ENCODE measurements around the gene KCNH2. TPM values are rescaled to one million over a fixed set of nuclear protein-coding genes. Genes with fewer than 3 reads are reported as not detected.
A peak's percentile ranks its signal among the peaks of the same experiment; 100 is the strongest.

KCNH2 gene
- total RNA-seq, 1 donor from 2014 or later = 3.6 TPM

- no peaks in the 10 kb centered on the region for H3K9me3 ChIP-seq
- no peak for TF ChIP-seq CTCF (IDR thresholded peaks at IDR 0.05)
- no peak for ATAC-seq
- H3K27ac ChIP-seq = no peak overlapping the region
- no peaks in the 10 kb centered on the region for H3K36me3 ChIP-seq
- H3K27me3 ChIP-seq = no peaks in the 10 kb centered on the region
- intact Hi-C loops (cut with DNase I) = no loop called here
- H3K4me1 ChIP-seq = peaks cover 30% of the 10 kb centered on the region
- peak overlapping the region; percentile 16 for H3K4me3 ChIP-seq
- no peak for DNase-seq
These were observed 19.0 kb upstream of the KCNH2 start for GRCh38 chr7:150997075-150997511.

GRCh38 chr7:150996376-150997074 lies 18.4 kb upstream of the KCNH2 start:
- H3K27me3 ChIP-seq = no peaks in the 10 kb centered on the region
- peak overlapping the region; percentile 16 for H3K4me3 ChIP-seq
- H3K9me3 ChIP-seq = no peaks in the 10 kb centered on the region
- intact Hi-C loops (cut with DNase I) = no loop called here
- no peak for DNase-seq
- no peak overlapping the region for H3K27ac ChIP-seq
- peaks cover 32% of the 10 kb centered on the region for H3K4me1 ChIP-seq
- no peaks in the 10 kb centered on the region for H3K36me3 ChIP-seq
- no peak for TF ChIP-seq CTCF (IDR thresholded peaks at IDR 0.05)
- ATAC-seq = no peak

- ATAC-seq (no peak), DNase-seq (no peak)
- H3K36me3 ChIP-seq = no peaks in the 10 kb centered on the region
- no peak for TF ChIP-seq CTCF (IDR thresholded peaks at IDR 0.05)
- peak overlapping the region; percentile 51 for H3K4me3 ChIP-seq
- peaks cover 37% of the 10 kb centered on the region for H3K4me1 ChIP-seq
- peak overlapping the region; percentile 58 for H3K27ac ChIP-seq
- H3K27me3 ChIP-seq = no peaks in the 10 kb centered on the region
- no peaks in the 10 kb centered on the region for H3K9me3 ChIP-seq
- intact Hi-C loops (cut with DNase I) = no loop called here
These were observed 16.9 kb upstream of the KCNH2 start for GRCh38 chr7:150994838-150995510.

- H3K27ac ChIP-seq = peak overlapping the region; percentile 58
- peaks cover 39% of the 10 kb centered on the region for H3K4me1 ChIP-seq
- ATAC-seq (peak; percentile 72), DNase-seq (no peak)
- H3K36me3 ChIP-seq = no peaks in the 10 kb centered on the region
- no peaks in the 10 kb centered on the region for H3K27me3 ChIP-seq
- TF ChIP-seq CTCF (IDR thresholded peaks at IDR 0.05) = no peak
- intact Hi-C loops (cut with DNase I) = no loop called here
- H3K9me3 ChIP-seq = no peaks in the 10 kb centered on the region
- H3K4me3 ChIP-seq = peak overlapping the region; percentile 51
These were observed 16.2 kb upstream of the KCNH2 start for GRCh38 chr7:150994141-150994837.

GRCh38 chr7:150993511-150993910 lies 15.4 kb upstream of the KCNH2 start:
- peak; percentile 33 for ATAC-seq
- intact Hi-C loops (cut with DNase I) = no loop called here
- TF ChIP-seq CTCF (IDR thresholded peaks at IDR 0.05) = no peak
- Histone ChIP-seq H3K4me3 (peak overlapping the region; percentile 51), H3K36me3 (no peaks in the 10 kb centered on the region), H3K9me3 (no peaks in the 10 kb centered on the region), H3K27ac (peak overlapping the region; percentile 58), H3K4me1 (peaks cover 40% of the 10 kb centered on the region), H3K27me3 (no peaks in the 10 kb centered on the region)
- DNase-seq = no peak

Data from upper lobe of right lung (tissue), 1 donor.